ENCODE measurements around the gene PAX6.

DNA sequence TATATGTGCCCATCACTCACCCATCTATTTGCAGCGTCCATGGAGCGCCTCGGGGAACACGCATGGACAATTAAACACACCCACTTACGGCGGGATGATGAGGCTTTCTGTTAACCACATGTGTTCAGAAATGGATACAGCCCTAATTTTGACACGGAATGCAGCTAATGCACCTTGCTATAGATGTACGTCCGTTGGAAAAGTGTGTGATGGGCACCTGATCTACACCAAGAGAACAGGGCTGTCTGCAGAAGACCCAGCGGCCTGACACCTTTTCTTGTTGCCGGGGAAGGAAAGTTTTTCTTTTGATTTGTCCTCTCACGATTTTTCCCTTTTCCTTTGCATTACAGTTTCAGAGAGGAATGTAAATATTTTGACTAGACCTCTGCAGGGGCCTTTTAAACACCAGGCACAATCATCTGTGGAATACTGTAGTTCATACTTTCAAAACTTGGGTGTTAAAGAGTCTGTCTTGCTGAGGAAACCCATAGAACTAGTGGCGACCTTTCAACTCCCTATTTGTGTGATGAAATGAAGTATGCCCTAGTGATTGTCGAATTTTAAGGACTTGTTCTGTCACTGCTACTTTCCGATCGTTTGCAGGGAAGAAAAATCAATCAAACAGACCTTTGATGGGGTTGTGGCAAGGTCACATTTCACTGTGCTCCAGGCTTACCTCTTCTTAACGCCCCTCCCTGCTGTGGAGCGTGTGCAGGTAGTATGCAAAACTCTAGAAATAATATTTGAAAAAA is 16.5 kb upstream of the PAX6 start:
- peak; percentile 63 for TF ChIP-seq EZH2 (IDR thresholded peaks at IDR 0.05; ENCODE audit: low read length, missing control alignments)
- TF ChIP-seq, protein P1, sequence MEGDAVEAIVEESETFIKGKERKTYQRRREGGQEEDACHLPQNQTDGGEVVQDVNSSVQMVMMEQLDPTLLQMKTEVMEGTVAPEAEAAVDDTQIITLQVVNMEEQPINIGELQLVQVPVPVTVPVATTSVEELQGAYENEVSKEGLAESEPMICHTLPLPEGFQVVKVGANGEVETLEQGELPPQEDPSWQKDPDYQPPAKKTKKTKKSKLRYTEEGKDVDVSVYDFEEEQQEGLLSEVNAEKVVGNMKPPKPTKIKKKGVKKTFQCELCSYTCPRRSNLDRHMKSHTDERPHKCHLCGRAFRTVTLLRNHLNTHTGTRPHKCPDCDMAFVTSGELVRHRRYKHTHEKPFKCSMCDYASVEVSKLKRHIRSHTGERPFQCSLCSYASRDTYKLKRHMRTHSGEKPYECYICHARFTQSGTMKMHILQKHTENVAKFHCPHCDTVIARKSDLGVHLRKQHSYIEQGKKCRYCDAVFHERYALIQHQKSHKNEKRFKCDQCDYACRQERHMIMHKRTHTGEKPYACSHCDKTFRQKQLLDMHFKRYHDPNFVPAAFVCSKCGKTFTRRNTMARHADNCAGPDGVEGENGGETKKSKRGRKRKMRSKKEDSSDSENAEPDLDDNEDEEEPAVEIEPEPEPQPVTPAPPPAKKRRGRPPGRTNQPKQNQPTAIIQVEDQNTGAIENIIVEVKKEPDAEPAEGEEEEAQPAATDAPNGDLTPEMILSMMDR (conservative IDR thresholded peaks at IDR 0.05 in 1 of 2, IDR thresholded peaks at IDR 0.05 in 1 of 2; ENCODE audit: low read depth in 1 of 2, low read length in 2 of 2), result no peak

Measured in fibroblast of lung (primary cell).